H9 (cell line): ENCODE results near the gene ZNF680. TPM values are rescaled to one million over a fixed set of nuclear protein-coding genes. Genes with fewer than 3 reads are reported as not detected.

ENCODE experiments used
- DNase-seq: peaks from one replicate; pipeline ENCODE4 v3.0.0-alpha.2; 2017
- H2AFZ ChIP-seq: one replicate; pipeline ENCODE4 v1.6.1; 2013; ENCODE audit warnings: mild to moderate bottlenecking, low read length, control low read depth, moderate library complexity
- H2AK5ac ChIP-seq: 2 replicates; pipeline ENCODE4 v1.6.1; 2013; ENCODE audit warnings: low read length, control low read depth, mixed read lengths; ENCODE audit not compliant: insufficient read length
- H2BK120ac ChIP-seq: one replicate; pipeline ENCODE4 v1.6.1; 2013; ENCODE audit warnings: low read depth, mild to moderate bottlenecking, low read length, control low read depth, inconsistent platforms; ENCODE audit not compliant: poor library complexity, severe bottlenecking
- H2BK12ac ChIP-seq: 2 replicates; pipeline ENCODE4 v1.6.1; 2013; ENCODE audit warnings: low read length, control low read depth, mixed read lengths, low read depth; ENCODE audit not compliant: insufficient read length
- H2BK15ac ChIP-seq: 2 replicates; pipeline ENCODE4 v1.6.1; 2013; ENCODE audit warnings: low read depth, low read length, control low read depth
- H2BK20ac ChIP-seq: one replicate; pipeline ENCODE4 v1.6.1; 2013; ENCODE audit warnings: low read depth, mild to moderate bottlenecking, low read length, control low read depth, inconsistent platforms; ENCODE audit not compliant: poor library complexity, severe bottlenecking
- H2BK5ac ChIP-seq: 2 replicates; pipeline ENCODE4 v1.6.1; 2013; ENCODE audit warnings: low read length, control low read depth, mixed read lengths; ENCODE audit not compliant: insufficient read length
- H3K14ac ChIP-seq: 2 replicates; pipeline ENCODE4 v1.6.1; 2013; ENCODE audit warnings: low read length, control low read depth; ENCODE audit not compliant: insufficient read depth
- H3K18ac ChIP-seq: 2 replicates; pipeline ENCODE4 v1.6.1; 2013; ENCODE audit warnings: low read depth, mild to moderate bottlenecking, mixed read lengths, low read length, control low read depth; ENCODE audit not compliant: insufficient read length
- H3K23ac ChIP-seq: 2 replicates; pipeline ENCODE4 v1.6.1; 2013; ENCODE audit warnings: low read length, control low read depth, mixed read lengths, low read depth; ENCODE audit not compliant: insufficient read length
- H3K23me2 ChIP-seq: 2 replicates; pipeline ENCODE4 v1.6.1; 2013; ENCODE audit warnings: low read depth, mild to moderate bottlenecking, mixed read lengths, low read length, control low read depth; ENCODE audit not compliant: insufficient read length, poor library complexity, severe bottlenecking
- H3K27ac ChIP-seq: 2 replicates; pipeline ENCODE4 v1.5.1; 2013; ENCODE audit warnings: low read length, control low read depth, mixed read lengths, low read depth; ENCODE audit not compliant: insufficient read length
- H3K27me3 ChIP-seq: 2 replicates; pipeline ENCODE4 v1.6.1; 2013; ENCODE audit warnings: low read length, control low read depth, inconsistent platforms; ENCODE audit not compliant: insufficient read depth
- H3K4ac ChIP-seq: 2 replicates; pipeline ENCODE4 v1.6.1; 2013; ENCODE audit warnings: low read depth, mild to moderate bottlenecking, control low read depth, inconsistent platforms, low read length, moderate library complexity
- H3K4me1 ChIP-seq: 2 replicates; pipeline ENCODE4 v1.6.1; 2013; ENCODE audit warnings: low read length, control low read depth, inconsistent platforms; ENCODE audit not compliant: insufficient read depth
- H3K4me2 ChIP-seq: 2 replicates; pipeline ENCODE4 v1.6.1; 2013; ENCODE audit warnings: low read length, control low read depth, mixed read lengths; ENCODE audit not compliant: insufficient read length, insufficient read depth
- H3K56ac ChIP-seq: 2 replicates; pipeline ENCODE4 v1.6.1; 2013; ENCODE audit warnings: low read depth, mild to moderate bottlenecking, mixed read lengths, low read length, control low read depth; ENCODE audit not compliant: insufficient read length
- H3K79me1 ChIP-seq: 2 replicates; pipeline ENCODE4 v1.6.1; 2013; ENCODE audit warnings: low read depth, mild to moderate bottlenecking, moderate library complexity, low read length, control low read depth, inconsistent platforms; ENCODE audit not compliant: insufficient read depth, poor library complexity, severe bottlenecking
- H3K79me2 ChIP-seq: 2 replicates; pipeline ENCODE4 v1.6.1; 2013; ENCODE audit warnings: low read length, control low read depth, inconsistent platforms; ENCODE audit not compliant: insufficient read depth
- H3K9ac ChIP-seq: 2 replicates; pipeline ENCODE4 v1.6.1; 2013; ENCODE audit warnings: low read length, control low read depth, mixed read lengths; ENCODE audit not compliant: insufficient read length; ENCODE audit errors: extremely low read depth
- H3K9me3 ChIP-seq: one replicate; pipeline ENCODE4 v1.6.1; 2013; ENCODE audit warnings: low read depth, low read length, inconsistent platforms; ENCODE audit not compliant: control insufficient read depth
- H3T11ph ChIP-seq: one replicate; pipeline ENCODE4 v1.6.1; 2013; ENCODE audit warnings: mild to moderate bottlenecking, low read length, control low read depth, inconsistent platforms
- H4K20me1 ChIP-seq: one replicate; pipeline ENCODE4 v1.6.1; 2013; ENCODE audit not compliant: control insufficient read depth, insufficient read length, insufficient read depth
- H4K5ac ChIP-seq: 2 replicates; pipeline ENCODE4 v1.6.1; 2013; ENCODE audit warnings: low read depth, mild to moderate bottlenecking, mixed read lengths, low read length, control low read depth; ENCODE audit not compliant: insufficient read length
- H4K8ac ChIP-seq: replicated peaks from 2 replicates; pipeline ENCODE4 v1.6.1; 2013; ENCODE audit warnings: low read length, control low read depth, mixed read lengths, low read depth; ENCODE audit not compliant: insufficient read length
- H4K91ac ChIP-seq: 2 replicates; pipeline ENCODE4 v1.6.1; 2013; ENCODE audit warnings: low read depth, mild to moderate bottlenecking, moderate library complexity, mixed read lengths, low read length, control low read depth; ENCODE audit not compliant: insufficient read length
- H3K27ac Mint-ChIP-seq, 3 experiments: 2 replicates in 2 of 3; 3 replicates in 1 of 3; pipeline ENCODE4 v1.8.0; 2020 to 2021; ENCODE audit warnings: mixed read lengths in 3 of 3, mild to moderate bottlenecking in 1 of 3, moderate library complexity in 1 of 3
- H3K27me3 Mint-ChIP-seq: 2 replicates; pipeline ENCODE4 v1.8.0; 2021; ENCODE audit warnings: low read depth, mild to moderate bottlenecking, moderate library complexity, mixed read lengths
- H3K36me3 Mint-ChIP-seq, 3 experiments: 2 replicates in 2 of 3; 3 replicates in 1 of 3; pipeline ENCODE4 v1.8.0; 2020 to 2021; ENCODE audit warnings: low read depth in 3 of 3, mixed read lengths in 3 of 3; ENCODE audit not compliant: insufficient read depth in 1 of 3
- H3K4me1 Mint-ChIP-seq, 2 experiments: 2 replicates each; pipeline ENCODE4 v1.8.0; 2020; ENCODE audit warnings: mixed read lengths in 2 of 2
- H3K4me3 Mint-ChIP-seq, 2 experiments: 2 replicates in 1 of 2; 3 replicates in 1 of 2; pipeline ENCODE4 v1.8.0; 2020 to 2021; ENCODE audit warnings: mild to moderate bottlenecking in 2 of 2, mixed read lengths in 2 of 2, moderate library complexity in 1 of 2
- H3K9me3 Mint-ChIP-seq, 2 experiments: 2 replicates in 1 of 2; 3 replicates in 1 of 2; pipeline ENCODE4 v1.8.0; 2020; ENCODE audit warnings: mild to moderate bottlenecking in 2 of 2, mixed read lengths in 2 of 2, moderate library complexity in 1 of 2
- WGBS: extraction: QIAGEN DNeasy Blood & Tissue Kit; methylation state at CpG from one replicate; pipeline ENCODE4 v1.1.7; 2013; ENCODE audit warnings: missing lambda C conversion rate, low lambda C conversion rate, mixed read lengths; ENCODE audit not compliant: insufficient read length; ENCODE audit errors: extremely low coverage; 5-methylcytosine and 5-hydroxymethylcytosine counted together
- total RNA-seq: library from RNA; stranded (reverse); gene quantifications from 2 replicates; pipeline ENCODE4 v1.2.1, GENCODE V29; 2021
- TF ChIP-seq, protein P1 (sequence below): fragments of 200-600 bp; sonication (generic); conservative IDR thresholded peaks from 3 replicates; pipeline ENCODE4 v1.8.0; 2021; ENCODE audit warnings: antibody characterized with exemption, mild to moderate bottlenecking

Gene ZNF680
- total RNA-seq, 1 experiment from 2014 or later, result 21.3 TPM

- Histone ChIP-seq H3K9ac (no peak overlapping the region), H3K27ac (no peak overlapping the region), H3K23ac (no peak overlapping the region), H2BK15ac (no peak overlapping the region), H3K4me1 (no peaks in the 10 kb centered on the region), H4K5ac (no peak overlapping the region), H3K4me2 (no peak overlapping the region), H3K79me1 (peaks cover 4% of the 10 kb centered on the region), H2BK12ac (no peak overlapping the region), H4K20me1 (no peaks in the 10 kb centered on the region), H2AFZ (no peak overlapping the region), H2BK5ac (no peak overlapping the region), H3T11ph (no peak overlapping the region), H3K4ac (no peak overlapping the region), H2AK5ac (no peak overlapping the region), H3K18ac (no peak overlapping the region), H3K56ac (no peak overlapping the region), H3K14ac (no peak overlapping the region), H4K91ac (no peak overlapping the region), H2BK120ac (no peak overlapping the region), H4K8ac (no peak overlapping the region), H3K9me3 (no peaks in the 10 kb centered on the region), H3K27me3 (no peaks in the 10 kb centered on the region), H3K23me2 (no peaks in the 10 kb centered on the region), H2BK20ac (no peak overlapping the region), H3K79me2 (no peaks in the 10 kb centered on the region)
- Mint-ChIP-seq H3K4me3 (no peak overlapping the region), H3K27me3 (no peaks in the 10 kb centered on the region), H3K27ac (no peak overlapping the region), H3K36me3 (peaks cover 30 to 41% (median 35%) of the 10 kb centered on the region in 3 experiments), H3K9me3 (peaks cover 15 to 58% of the 10 kb centered on the region in 2 experiments), H3K4me1 (no peaks in the 10 kb centered on the region)
- no peak for DNase-seq
- TF ChIP-seq, protein P1, sequence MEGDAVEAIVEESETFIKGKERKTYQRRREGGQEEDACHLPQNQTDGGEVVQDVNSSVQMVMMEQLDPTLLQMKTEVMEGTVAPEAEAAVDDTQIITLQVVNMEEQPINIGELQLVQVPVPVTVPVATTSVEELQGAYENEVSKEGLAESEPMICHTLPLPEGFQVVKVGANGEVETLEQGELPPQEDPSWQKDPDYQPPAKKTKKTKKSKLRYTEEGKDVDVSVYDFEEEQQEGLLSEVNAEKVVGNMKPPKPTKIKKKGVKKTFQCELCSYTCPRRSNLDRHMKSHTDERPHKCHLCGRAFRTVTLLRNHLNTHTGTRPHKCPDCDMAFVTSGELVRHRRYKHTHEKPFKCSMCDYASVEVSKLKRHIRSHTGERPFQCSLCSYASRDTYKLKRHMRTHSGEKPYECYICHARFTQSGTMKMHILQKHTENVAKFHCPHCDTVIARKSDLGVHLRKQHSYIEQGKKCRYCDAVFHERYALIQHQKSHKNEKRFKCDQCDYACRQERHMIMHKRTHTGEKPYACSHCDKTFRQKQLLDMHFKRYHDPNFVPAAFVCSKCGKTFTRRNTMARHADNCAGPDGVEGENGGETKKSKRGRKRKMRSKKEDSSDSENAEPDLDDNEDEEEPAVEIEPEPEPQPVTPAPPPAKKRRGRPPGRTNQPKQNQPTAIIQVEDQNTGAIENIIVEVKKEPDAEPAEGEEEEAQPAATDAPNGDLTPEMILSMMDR, result no peak
- WGBS, result no CpG with 5 or more reads among the region's 2 CpGs
Measured at GRCh38 chr7:64544010-64544409, 18.9 kb downstream of the ZNF680 start.
